K562 (cell line): ENCODE measurements around the gene SLC26A11. TPM values are rescaled to one million over a fixed set of nuclear protein-coding genes. Genes with fewer than 3 reads are reported as not detected.

Source experiments
- ATAC-seq: fragments of 200-7000 bp; cut with Tn5 transposase; 3 replicates; pipeline ENCODE4 v1.9.1; 2020; ENCODE audit warnings: moderate library complexity
- BruUV-seq: library from RNA; stranded (reverse); fragments of 400-500 nt; replicated peaks from 2 replicates; lab custom pipeline; 2021; lab: Mats Ljungman, UMichigan
- CTCF ChIA-PET: fragments of 300-600 bp; formaldehyde crosslinking; extraction: SDS; loops from one replicate; lab custom pipeline; 2021; ENCODE audit warnings: low intra/inter-chr PET ratio; lab: Yijun Ruan, JAX
- POLR2A ChIA-PET: fragments of 300-600, 350-650 bp; sonication (Branson Sonifier 250); formaldehyde crosslinking; extraction: SDS; loops from one replicate; lab custom pipeline; 2021; ENCODE audit warnings: antibody characterized with exemption, inconsistent platforms; lab: Yijun Ruan, JAX
- DNase-seq, 4 experiments: peaks; one replicate each; pipeline versions ENCODE4 v3.0.0 to v3.0.0-alpha.2; 2011 to 2018; ENCODE audit warnings: low spot score in 3 of 4, mixed read lengths in 3 of 4; ENCODE audit errors: extremely low read depth in 1 of 4
- FAIRE-seq: peaks from 2 replicates; lab custom pipeline; 2011; peaks lifted over from hg19 to GRCh38; lab: Jason Lieb, UNC
- H2AFZ ChIP-seq: 2 replicates; pipeline ENCODE4 v1.6.0; 2011; ENCODE audit warnings: low read depth, low read length, control low read depth, inconsistent platforms
- H3K27ac ChIP-seq: fragments of 200-600 bp; 3 replicates; pipeline ENCODE4 v1.8.0; 2011; ENCODE audit warnings: low read depth, mild to moderate bottlenecking, control low read depth, inconsistent platforms, low read length, moderate library complexity, mixed read lengths; ENCODE audit errors: extremely low read depth
- H3K27me3 ChIP-seq, 2 experiments: fragments of 300-600 bp in 1 of 2; 2 replicates in 1 of 2; 3 replicates in 1 of 2; pipeline versions ENCODE4 v1.6.0 to v1.8.0; 2011; ENCODE audit warnings: inconsistent platforms in 2 of 2, low read length in 2 of 2, mild to moderate bottlenecking in 1 of 2, mixed read lengths in 1 of 2, moderate library complexity in 1 of 2; ENCODE audit not compliant: control insufficient read depth in 2 of 2, insufficient read depth in 2 of 2
- H3K36me3 ChIP-seq: fragments of 300-600 bp; 3 replicates; pipeline ENCODE4 v1.8.0; 2011; ENCODE audit warnings: mild to moderate bottlenecking, low read length, inconsistent platforms; ENCODE audit not compliant: control insufficient read depth, insufficient read depth
- H3K4me1 ChIP-seq, 2 experiments: fragments of 200-600 bp in 1 of 2; replicated peaks in 1 of 2; 2 replicates in 1 of 2; 3 replicates in 1 of 2; pipeline versions ENCODE4 v1.5.1 to v1.8.0; 2011; ENCODE audit warnings: inconsistent platforms in 2 of 2, low read length in 2 of 2, mild to moderate bottlenecking in 1 of 2, mixed read lengths in 1 of 2, moderate library complexity in 1 of 2; ENCODE audit not compliant: control insufficient read depth in 2 of 2, insufficient read depth in 2 of 2
- H3K4me2 ChIP-seq: 2 replicates; pipeline ENCODE4 v1.6.1; 2011; ENCODE audit warnings: low read length, control low read depth, inconsistent platforms, mixed read lengths; ENCODE audit not compliant: insufficient read depth
- H3K4me3 ChIP-seq: fragments of 200-600 bp; sonication (generic), shearing (Covaris generic); 2 replicates; pipeline ENCODE4 v1.5.1; 2016; ENCODE audit warnings: control low read depth, inconsistent platforms
- H3K79me2 ChIP-seq: fragments of 200-600 bp; 3 replicates; pipeline ENCODE4 v1.8.0; 2011; ENCODE audit warnings: low read length, inconsistent platforms; ENCODE audit not compliant: control insufficient read depth, insufficient read depth
- H3K9ac ChIP-seq, 2 experiments: 2 replicates each; pipeline versions ENCODE4 v1.6.0 to v1.6.1; 2011; ENCODE audit warnings: low read depth in 2 of 2, low read length in 2 of 2, control low read depth in 1 of 2, inconsistent platforms in 1 of 2, mild to moderate bottlenecking in 1 of 2, mixed read lengths in 1 of 2; ENCODE audit not compliant: insufficient read depth in 1 of 2
- H3K9me1 ChIP-seq: one replicate; pipeline ENCODE4 v1.6.0; 2011; ENCODE audit warnings: inconsistent platforms, mild to moderate bottlenecking, low read length, moderate library complexity; ENCODE audit not compliant: control insufficient read depth, insufficient read depth
- H3K9me3 ChIP-seq: replicated peaks from 2 replicates; pipeline ENCODE4 v1.5.1; 2011; ENCODE audit warnings: low read depth, low read length, inconsistent platforms; ENCODE audit not compliant: control insufficient read depth, insufficient read depth
- H4K20me1 ChIP-seq: replicated peaks from 2 replicates; pipeline ENCODE4 v1.6.1; 2011; ENCODE audit warnings: low read length, inconsistent platforms, mixed read lengths; ENCODE audit not compliant: control insufficient read depth, insufficient read depth
- E4F1 ChIP-seq: fragments of 250-450 bp; sonication (Bioruptor Pico); IDR thresholded peaks from 2 replicates; pipeline ENCODE4 v1.5.0; 2021; ENCODE audit warnings: mild to moderate bottlenecking, borderline replicate concordance
- HDGF ChIP-seq: fragments of 450-650 bp; IDR thresholded peaks from 2 replicates; pipeline ENCODE4 v1.6.1; 2016
- HOMEZ ChIP-seq: fragments of 250-450 bp; sonication (Bioruptor Pico); IDR thresholded peaks from 2 replicates; pipeline ENCODE4 v1.4.0; 2020; ENCODE audit warnings: mild to moderate bottlenecking, moderate library complexity
- MECOM ChIP-seq: fragments of 250-450 bp; sonication (Bioruptor Pico); IDR thresholded peaks from 2 replicates; pipeline ENCODE4 v1.8.0; 2022; ENCODE audit warnings: inconsistent platforms
- MTA1 ChIP-seq: fragments of 450-650 bp; IDR thresholded peaks from 2 replicates; pipeline ENCODE4 v1.6.1; 2017; ENCODE audit warnings: borderline replicate concordance
- POLR3A ChIP-seq: IDR thresholded peaks from 2 replicates; pipeline ENCODE4 v1.6.1; 2011; ENCODE audit warnings: borderline replicate concordance, mild to moderate bottlenecking, moderate library complexity; ENCODE audit not compliant: insufficient read length, insufficient read depth; ENCODE audit errors: extremely low read depth
- PURB ChIP-seq: sonication (generic); formaldehyde crosslinking; IDR thresholded peaks from 2 replicates; pipeline ENCODE4 v1.9.0; 2021; ENCODE audit warnings: low read depth, mild to moderate bottlenecking, missing genetic modification reagents
- TCF7L2 ChIP-seq: fragments of 150-350 bp; IDR thresholded peaks from 2 replicates; pipeline ENCODE4 v1.6.1; 2016; ENCODE audit warnings: low read depth, mild to moderate bottlenecking, low read length, moderate library complexity
- THAP7 ChIP-seq: fragments of 250-450 bp; sonication (Bioruptor Pico); IDR thresholded peaks from 2 replicates; pipeline ENCODE4 v1.5.0; 2021
- ZBTB34 ChIP-seq: fragments of 250-450 bp; sonication (Bioruptor Pico); IDR thresholded peaks from 2 replicates; pipeline ENCODE4 v1.8.0; 2021; ENCODE audit warnings: mild to moderate bottlenecking, moderate library complexity
- ZEB2 ChIP-seq: fragments of 450-650 bp; IDR thresholded peaks from 2 replicates; pipeline ENCODE4 v1.6.1; 2016
- ZNF274 ChIP-seq: IDR thresholded peaks from 2 replicates; pipeline ENCODE4 v1.6.1; 2011; ENCODE audit warnings: low read depth, mild to moderate bottlenecking, low read length, moderate library complexity, borderline replicate concordance
- ZNF280B ChIP-seq: fragments of 250-450 bp; sonication (Bioruptor Pico); IDR thresholded peaks from 2 replicates; pipeline ENCODE4 v1.5.1; 2021; ENCODE audit warnings: mild to moderate bottlenecking
- WGBS: fragments of 100-300 bp; shearing (Covaris generic); methylation state at CpG from one replicate; pipeline ENCODE4 v1.1.6; 2016; ENCODE audit warnings: low coverage, mixed read lengths; ENCODE audit not compliant: insufficient coverage; ENCODE audit errors: missing lambda C conversion rate; 5-methylcytosine and 5-hydroxymethylcytosine counted together
- in situ Hi-C: fragments of 300-500 bp; cut with MboI; formaldehyde crosslinking; loops from 4 replicates; pipeline ENCODE4 v1.15.0; 2018; ENCODE audit warnings: inconsistent platforms, mixed read lengths
- intact Hi-C: fragments of 100-400 bp; cut with micrococcal nuclease; formaldehyde crosslinking; loops from 2 replicates; pipeline ENCODE4 v1.14.2; 2022
- polyA plus RNA-seq, 8 experiments: library from polyadenylated mRNA; depleted of rRNA in 4 of 8; stranded (reverse) in 5 of 8; unstranded in 3 of 8; fragments of >200 nt; fragmentation: Nextera tagmentation in 2 of 8; fragmentation: Illumina TruSeq in 1 of 8; extraction: Ambion mirVana in 2 of 8; extraction: Trizol in 1 of 8; gene quantifications; 2 replicates each; pipeline versions ENCODE4 v1.2.1 to v1.2.3, GENCODE V29; 2011 to 2014; ENCODE audit warnings: inconsistent platforms in 1 of 8, missing spikeins in 1 of 8
- total RNA-seq, 7 experiments: library from RNA; depleted of rRNA in 6 of 7; stranded (reverse); fragments of >200 nt in 6 of 7; fragmentation: Illumina TruSeq in 2 of 7; extraction: Trizol in 2 of 7; gene quantifications; 2 replicates each; pipeline versions ENCODE4 v1.2.1 to v1.2.3, GENCODE V29; 2011 to 2021; ENCODE audit warnings: low replicate concordance in 1 of 7

Gene SLC26A11
- total and polyA plus RNA-seq, 9 of the 15 experiments (the other 6 are each of a cell fraction or from before 2014, with no cell fraction given), result 0.06 to 3.1 (median 1.2) TPM; not detected in 1

GRCh38 chr17:80279895-80280294, 59.7 kb downstream of the SLC26A11 start:
- DNase-seq (no peak), FAIRE-seq (no peak)
- BruUV-seq, result no TSS peak

More at GRCh38 chr17:80279895-80280294, 59.7 kb downstream of the SLC26A11 start:
- TF ChIP-seq HDGF, result no peak
- no peak for TF ChIP-seq TCF7L2
- TF ChIP-seq POLR3A, result no peak
- TF ChIP-seq ZNF274, result no peak
- TF ChIP-seq MTA1, result no peak
- TF ChIP-seq ZBTB34 (CRISPR knock-in tag), result no peak
- TF ChIP-seq E4F1 (CRISPR knock-in tag), result no peak
- TF ChIP-seq ZNF280B (CRISPR knock-in tag), result no peak
- TF ChIP-seq PURB (CRISPR knock-in tag), result no peak
- TF ChIP-seq ZEB2, result no peak
- TF ChIP-seq MECOM (CRISPR knock-in tag), result no peak
- TF ChIP-seq HOMEZ (CRISPR knock-in tag), result no peak
- TF ChIP-seq THAP7 (CRISPR knock-in tag), result no peak
- Histone ChIP-seq H3K4me1 (peaks cover 4 to 14% of the 10 kb centered on the region in 2 experiments; a peak in 3 of 5 replicates), H3K27ac (no peak overlapping the region), H3K4me2 (no peak overlapping the region), H3K9me3 (no peaks in the 10 kb centered on the region), H3K79me2 (no peaks in the 10 kb centered on the region; the same call in 2 of the 3 replicates), H3K9ac (no peak overlapping the region), H2AFZ (no peak overlapping the region), H3K36me3 (peaks cover 12% of the 10 kb centered on the region; the same call in 2 of the 3 replicates), H3K4me3 (no peak overlapping the region), H4K20me1 (peaks cover 3% of the 10 kb centered on the region; the same call in 1 of the 2 replicates), H3K27me3 (no peaks in the 10 kb centered on the region), H3K9me1 (no peaks in the 10 kb centered on the region)
- intact Hi-C loops (no loop called here), in situ Hi-C loops (no loop called here)
- CTCF ChIA-PET, result no interaction called here
- 78% methylated on average over 13 of the region's 14 CpGs for WGBS
- no peak for ATAC-seq
- POLR2A ChIA-PET, result interaction anchor here (1.3 kb wide), 1 partner anchor 11 kb away, joined by 3 read pairs; no protein-coding TSS in a partner anchor
